ENCODE data around the gene THEM5. TPM values are rescaled to one million over a fixed set of nuclear protein-coding genes. Genes with fewer than 3 reads are reported as not detected.

Gene THEM5
- total RNA-seq, 1 donor from 2014 or later, result not detected

DNA sequence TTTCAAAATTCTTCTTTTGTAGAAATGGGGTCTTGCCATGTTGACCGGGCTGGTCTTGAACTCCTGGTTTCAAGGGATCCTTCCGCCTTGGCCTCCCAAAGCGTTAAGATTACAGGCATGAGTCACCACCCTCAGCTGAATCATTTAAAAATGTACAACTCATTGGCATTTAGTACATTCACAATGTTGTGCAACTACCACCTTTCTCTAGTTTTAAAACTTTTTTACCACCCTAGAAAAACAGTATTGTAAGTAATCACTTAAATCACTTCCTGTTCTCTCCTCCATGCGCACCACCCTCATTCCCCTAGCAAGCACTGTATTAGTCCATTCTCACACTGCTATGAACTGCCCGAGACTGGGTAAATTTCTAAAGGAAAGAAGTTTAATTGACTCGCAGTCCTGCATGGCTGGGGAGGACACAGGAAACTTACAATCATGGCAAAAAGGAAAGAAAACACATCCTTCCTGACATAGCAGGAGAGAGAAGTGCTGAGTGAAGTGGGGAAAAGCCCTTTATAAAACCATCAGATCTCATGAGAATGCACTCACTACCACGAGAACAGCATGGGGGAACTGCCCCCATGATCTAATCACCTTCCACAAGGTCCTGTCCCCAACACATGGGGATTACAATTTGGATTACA lies 14.4 kb upstream of the THEM5 start:
- no peak for TF ChIP-seq CTCF (IDR thresholded peaks at IDR 0.05)
- Mint-ChIP-seq H3K4me3 (ENCODE audit: unreplicated experiment) (no peak overlapping the region), H3K27ac (ENCODE audit: unreplicated experiment) (no peak overlapping the region), H3K9me3 (ENCODE audit: unreplicated experiment) (no peaks in the 10 kb centered on the region), H3K27me3 (ENCODE audit: unreplicated experiment) (peaks cover 12% of the 10 kb centered on the region), H3K4me1 (ENCODE audit: unreplicated experiment) (peaks cover 3% of the 10 kb centered on the region), H3K36me3 (ENCODE audit: unreplicated experiment) (no peaks in the 10 kb centered on the region)
- no peak for DNase-seq (ENCODE audit: extremely low spot score, unreplicated experiment)

DNA sequence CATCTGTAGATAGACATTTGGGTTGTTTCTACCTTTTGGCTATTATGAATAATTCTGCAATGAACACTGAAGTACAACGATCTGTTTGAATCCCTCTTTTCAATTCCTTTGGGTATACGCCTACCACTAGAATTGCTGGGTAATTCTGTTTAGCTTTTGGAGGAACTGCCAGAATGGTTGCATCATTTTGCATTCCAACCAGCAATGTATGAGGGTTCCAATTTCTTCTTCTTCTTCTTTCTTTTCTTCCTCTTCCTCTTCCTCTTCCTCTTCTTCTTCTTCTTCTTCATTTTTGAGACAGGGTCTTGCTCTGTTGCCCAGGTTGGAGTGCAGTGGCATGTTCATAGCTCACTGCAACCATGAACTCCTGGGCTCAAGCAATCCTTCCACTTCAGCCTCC lies 13.8 kb upstream of the THEM5 start:
- no peaks in the 10 kb centered on the region for H3K9me3 Mint-ChIP-seq (ENCODE audit: unreplicated experiment)
- TF ChIP-seq CTCF (IDR thresholded peaks at IDR 0.05), result no peak
- peaks cover 3% of the 10 kb centered on the region for H3K4me1 Mint-ChIP-seq (ENCODE audit: unreplicated experiment)
- peaks cover 17% of the 10 kb centered on the region for H3K27me3 Mint-ChIP-seq (ENCODE audit: unreplicated experiment)
- no peaks in the 10 kb centered on the region for H3K36me3 Mint-ChIP-seq (ENCODE audit: unreplicated experiment)
- no peak for DNase-seq (ENCODE audit: extremely low spot score, unreplicated experiment)
- no peak overlapping the region for H3K27ac Mint-ChIP-seq (ENCODE audit: unreplicated experiment)
- no peak overlapping the region for H3K4me3 Mint-ChIP-seq (ENCODE audit: unreplicated experiment)

DNA sequence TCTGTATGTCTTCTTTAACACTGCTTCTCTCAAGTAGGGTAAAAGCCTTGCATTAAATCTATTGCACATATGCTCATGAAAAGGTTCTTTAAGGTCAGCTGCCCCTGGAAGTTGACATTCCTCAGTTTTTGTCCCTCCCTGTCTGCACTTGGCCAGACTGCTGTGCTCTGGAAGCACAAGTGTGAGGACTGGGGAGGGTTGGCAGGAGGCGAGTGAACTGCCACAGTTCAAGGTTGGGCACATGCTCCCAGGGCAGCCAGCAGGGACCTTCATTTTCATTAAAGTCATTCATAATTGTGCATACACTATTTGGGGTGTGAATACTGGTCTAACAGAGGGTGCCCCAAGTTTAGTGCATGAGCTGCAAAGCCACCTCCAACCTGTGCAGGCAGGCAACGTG lies 10.9 kb upstream of the THEM5 start:
- no peak for TF ChIP-seq CTCF (IDR thresholded peaks at IDR 0.05)
- Mint-ChIP-seq H3K27me3 (ENCODE audit: unreplicated experiment) (peaks cover 27% of the 10 kb centered on the region), H3K9me3 (ENCODE audit: unreplicated experiment) (no peaks in the 10 kb centered on the region), H3K36me3 (ENCODE audit: unreplicated experiment) (no peaks in the 10 kb centered on the region), H3K27ac (ENCODE audit: unreplicated experiment) (no peak overlapping the region), H3K4me1 (ENCODE audit: unreplicated experiment) (peaks cover 3% of the 10 kb centered on the region), H3K4me3 (ENCODE audit: unreplicated experiment) (no peak overlapping the region)
- no peak for DNase-seq (ENCODE audit: extremely low spot score, unreplicated experiment)

DNA sequence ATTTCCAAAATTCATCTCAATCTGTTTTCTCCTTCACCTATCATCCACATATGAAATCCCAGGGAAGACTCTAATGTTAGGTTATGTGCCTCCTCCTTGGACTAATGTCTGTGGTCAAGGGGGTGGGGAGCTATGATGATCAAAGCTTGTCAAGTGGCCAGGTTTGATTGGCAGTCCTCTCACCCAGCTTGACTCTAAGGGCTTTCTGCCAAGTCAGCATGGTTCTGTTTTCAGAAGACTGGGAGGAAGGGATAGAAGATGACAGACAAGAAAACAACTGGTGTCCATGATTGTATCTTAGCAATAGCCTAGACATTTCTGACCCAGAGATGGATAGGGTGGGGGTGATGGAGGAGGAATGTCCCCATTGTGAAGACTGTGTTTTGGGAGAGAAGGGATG lies 9.1 kb upstream of the THEM5 start:
- Mint-ChIP-seq H3K4me3 (ENCODE audit: unreplicated experiment) (no peak overlapping the region), H3K27ac (ENCODE audit: unreplicated experiment) (no peak overlapping the region), H3K9me3 (ENCODE audit: unreplicated experiment) (no peaks in the 10 kb centered on the region), H3K36me3 (ENCODE audit: unreplicated experiment) (no peaks in the 10 kb centered on the region), H3K4me1 (ENCODE audit: unreplicated experiment) (peaks cover under 1% of the 10 kb centered on the region), H3K27me3 (ENCODE audit: unreplicated experiment) (peaks cover 30% of the 10 kb centered on the region)
- no peak for DNase-seq (ENCODE audit: extremely low spot score, unreplicated experiment)
- no peak for TF ChIP-seq CTCF (IDR thresholded peaks at IDR 0.05)

DNA sequence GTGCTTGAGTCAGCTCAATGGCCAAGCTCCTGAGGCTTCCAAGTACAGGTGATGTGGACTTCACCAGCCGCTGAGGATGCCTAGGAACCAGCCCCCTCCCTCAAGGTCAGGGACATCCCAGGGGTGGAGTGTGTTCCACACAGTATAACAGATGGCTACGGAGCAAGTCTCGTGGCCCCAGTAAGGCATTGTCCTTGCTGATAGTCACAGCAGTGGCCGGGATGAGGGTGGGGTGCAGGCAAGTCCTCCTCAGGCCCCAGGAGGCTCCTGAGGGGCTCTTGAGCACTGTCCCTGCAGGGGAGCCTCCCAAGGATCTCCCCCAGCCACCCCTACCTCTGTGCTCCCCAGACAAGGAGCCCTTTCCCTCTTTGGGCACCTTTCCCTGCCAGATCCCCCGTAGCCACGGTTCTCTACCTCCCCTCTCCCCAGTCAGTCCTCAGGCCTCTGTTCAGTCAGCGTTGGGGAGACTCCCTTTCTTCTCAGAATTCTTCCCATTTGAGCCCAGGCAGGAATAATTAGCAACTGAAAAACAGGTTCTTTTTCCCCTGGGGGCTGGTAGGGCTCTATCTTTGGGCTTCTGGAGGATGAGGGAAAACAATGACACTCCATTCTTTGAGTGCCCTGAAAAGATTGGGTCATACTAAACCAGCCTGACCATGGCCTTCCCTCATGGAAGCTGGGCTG lies 7.1 kb upstream of the THEM5 start:
- no peak overlapping the region for H3K4me3 Mint-ChIP-seq (ENCODE audit: unreplicated experiment)
- no peak overlapping the region for H3K27ac Mint-ChIP-seq (ENCODE audit: unreplicated experiment)
- H3K9me3 Mint-ChIP-seq (ENCODE audit: unreplicated experiment), result no peaks in the 10 kb centered on the region
- peaks cover 38% of the 10 kb centered on the region for H3K27me3 Mint-ChIP-seq (ENCODE audit: unreplicated experiment)
- H3K36me3 Mint-ChIP-seq (ENCODE audit: unreplicated experiment), result no peaks in the 10 kb centered on the region
- peaks cover 2% of the 10 kb centered on the region for H3K4me1 Mint-ChIP-seq (ENCODE audit: unreplicated experiment)
- no peak for DNase-seq (ENCODE audit: extremely low spot score, unreplicated experiment)
- TF ChIP-seq CTCF (IDR thresholded peaks at IDR 0.05), result no peak
